Tibial nerve (tissue), 4 donors: ENCODE data around the gene DAND5.

Experiments
- CTCF ChIP-seq, 5 experiments: fragments of 200-600 bp in 3 of 5; fragments of 450-650 bp in 2 of 5; sonication (generic) in 3 of 5; IDR thresholded peaks; one replicate each; pipeline ENCODE4 v1.5.1; 2016 to 2019; ENCODE audit warnings: antibody characterized with exemption in 5 of 5, mild to moderate bottlenecking in 3 of 5, moderate library complexity in 2 of 5
- EP300 ChIP-seq, 2 donors: sonication (generic); formaldehyde crosslinking; IDR thresholded peaks; one replicate each; pipeline ENCODE4 v1.6.1; 2017; ENCODE audit warnings: antibody characterized with exemption in 2 of 2, mild to moderate bottlenecking in 1 of 2
- POLR2A ChIP-seq, 2 donors: fragments of 450-650 bp; IDR thresholded peaks; one replicate each; pipeline ENCODE4 v1.6.1; 2017; ENCODE audit warnings: antibody characterized with exemption in 2 of 2, mild to moderate bottlenecking in 2 of 2, moderate library complexity in 2 of 2

GRCh38 chr19:12990853-12991252, 21.5 kb downstream of the DAND5 start:
- TF ChIP-seq CTCF (IDR thresholded peaks at IDR 0.05) (no peak), POLR2A (IDR thresholded peaks at IDR 0.05) (no peak), EP300 (IDR thresholded peaks at IDR 0.05) (no peak)
